MM.1S (cell line): ENCODE results near the gene ERF.

Experiments
- DNase-seq: peaks from one replicate; pipeline ENCODE4 v3.0.0-alpha.2; 2015
- H2AFZ ChIP-seq: fragments of 300-600 bp; sonication (generic); 2 replicates; pipeline ENCODE4 v1.6.0; 2016; ENCODE audit warnings: antibody characterized with exemption, low read length
- H3F3A ChIP-seq: fragments of 300-600 bp; sonication (generic); 2 replicates; pipeline ENCODE4 v1.6.1; 2016; ENCODE audit warnings: mild to moderate bottlenecking, antibody characterized with exemption, low read length, moderate library complexity, mixed read lengths; ENCODE audit not compliant: insufficient read depth
- H3K27ac ChIP-seq: fragments of 300-600 bp; sonication (generic); 2 replicates; pipeline ENCODE4 v1.5.1; 2016; ENCODE audit warnings: mild to moderate bottlenecking, low read length
- H3K27me3 ChIP-seq: fragments of 300-600 bp; sonication (generic); replicated peaks from 2 replicates; pipeline ENCODE4 v1.6.0; 2016; ENCODE audit warnings: low read length; ENCODE audit not compliant: insufficient read depth
- H3K36me3 ChIP-seq: fragments of 300-600 bp; sonication (generic); replicated peaks from 2 replicates; pipeline ENCODE4 v1.6.1; 2016; ENCODE audit warnings: mild to moderate bottlenecking, low read length, mixed read lengths; ENCODE audit not compliant: insufficient read depth
- H3K4me1 ChIP-seq: fragments of 300-600 bp; sonication (generic); 2 replicates; pipeline ENCODE4 v1.6.1; 2016; ENCODE audit warnings: low read length, mixed read lengths
- H3K4me2 ChIP-seq: fragments of 300-600 bp; sonication (generic); 2 replicates; pipeline ENCODE4 v1.6.0; 2016; ENCODE audit warnings: low read depth, low read length
- H3K4me3 ChIP-seq: fragments of 300-600 bp; sonication (generic); 2 replicates; pipeline ENCODE4 v1.5.1; 2016; ENCODE audit warnings: low read length, mixed read lengths
- H3K79me2 ChIP-seq: fragments of 300-600 bp; sonication (generic); 2 replicates; pipeline ENCODE4 v1.6.1; 2016; ENCODE audit warnings: mixed run types, low read length, mixed read lengths
- H3K9ac ChIP-seq: fragments of 300-600 bp; sonication (generic); 2 replicates; pipeline ENCODE4 v1.6.1; 2016; ENCODE audit warnings: low read length, mixed read lengths
- H3K9me2 ChIP-seq: fragments of 300-600 bp; sonication (generic); replicated peaks from 2 replicates; pipeline ENCODE4 v1.6.1; 2016; ENCODE audit warnings: mild to moderate bottlenecking, low read length, mixed read lengths; ENCODE audit not compliant: insufficient read depth
- H3K9me3 ChIP-seq: fragments of 300-600 bp; sonication (generic); replicated peaks from 2 replicates; pipeline ENCODE4 v1.6.1; 2016; ENCODE audit warnings: mild to moderate bottlenecking, low read length, mixed read lengths; ENCODE audit not compliant: insufficient read depth
- H4K20me1 ChIP-seq: fragments of 300-600 bp; sonication (generic); 2 replicates; pipeline ENCODE4 v1.6.1; 2016; ENCODE audit warnings: mild to moderate bottlenecking, low read length, moderate library complexity, mixed read lengths; ENCODE audit not compliant: insufficient read depth
- CTCF ChIP-seq: fragments of 300-600 bp; sonication (generic); IDR thresholded peaks from 2 replicates; pipeline ENCODE4 v1.5.1; 2016; ENCODE audit warnings: antibody characterized with exemption, low read length, mixed read lengths
- EZH2 ChIP-seq: fragments of 300-600 bp; sonication (generic); optimal IDR thresholded peaks from 2 replicates; pipeline ENCODE3; 2017; ENCODE audit warnings: low read depth, mild to moderate bottlenecking, antibody characterized with exemption, low read length, mixed read lengths
- EZH2phosphoT487 ChIP-seq: fragments of 300-600 bp; sonication (generic); IDR thresholded peaks from 2 replicates; pipeline ENCODE4 v1.6.1; 2018; ENCODE audit warnings: antibody characterized with exemption, low read length

The ERF gene

GRCh38 chr19:42232435-42232834, 22.5 kb downstream of the ERF start:
- Histone ChIP-seq H3K4me1 (no peaks in the 10 kb centered on the region), H3K9me3 (no peaks in the 10 kb centered on the region), H3K9ac (no peak overlapping the region), H3K4me3 (no peak overlapping the region), H3F3A (no peaks in the 10 kb centered on the region), H3K27me3 (no peaks in the 10 kb centered on the region), H3K36me3 (no peaks in the 10 kb centered on the region), H3K9me2 (no peaks in the 10 kb centered on the region), H4K20me1 (no peaks in the 10 kb centered on the region), H3K27ac (no peak overlapping the region), H2AFZ (no peak overlapping the region), H3K4me2 (no peak overlapping the region), H3K79me2 (peaks cover 22% of the 10 kb centered on the region; the same call in 1 of the 2 replicates)
- DNase-seq, result no peak
- TF ChIP-seq CTCF (no peak), EZH2 (no peak), EZH2phosphoT487 (no peak)

- Histone ChIP-seq H3K9me3 (no peaks in the 10 kb centered on the region), H3K27me3 (no peaks in the 10 kb centered on the region), H3K79me2 (peaks cover 35% of the 10 kb centered on the region), H3K4me3 (no peak overlapping the region), H3K36me3 (no peaks in the 10 kb centered on the region; the same call in 1 of the 2 replicates), H2AFZ (no peak overlapping the region), H3K9me2 (no peaks in the 10 kb centered on the region), H3K4me2 (no peak overlapping the region), H3F3A (no peaks in the 10 kb centered on the region), H3K9ac (no peak overlapping the region), H4K20me1 (no peaks in the 10 kb centered on the region), H3K27ac (no peak overlapping the region), H3K4me1 (no peaks in the 10 kb centered on the region)
- TF ChIP-seq EZH2 (no peak), EZH2phosphoT487 (no peak), CTCF (no peak)
- DNase-seq, result no peak
Measured at GRCh38 chr19:42230571-42230970, 24.4 kb downstream of the ERF start.

GRCh38 chr19:42229855-42230351, 25.0 kb downstream of the ERF start:
- no peaks in the 10 kb centered on the region for H4K20me1 ChIP-seq
- H2AFZ ChIP-seq, result no peak overlapping the region
- no peaks in the 10 kb centered on the region for H3K9me2 ChIP-seq
- no peak overlapping the region for H3K4me2 ChIP-seq
- H3F3A ChIP-seq, result no peaks in the 10 kb centered on the region
- H3K9me3 ChIP-seq, result no peaks in the 10 kb centered on the region
- no peak overlapping the region for H3K9ac ChIP-seq
- no peak overlapping the region for H3K4me3 ChIP-seq
- no peak overlapping the region for H3K27ac ChIP-seq
- peaks cover 42% of the 10 kb centered on the region for H3K79me2 ChIP-seq
- no peak for DNase-seq
- TF ChIP-seq EZH2 (no peak), EZH2phosphoT487 (no peak), CTCF (no peak)
- H3K27me3 ChIP-seq, result no peaks in the 10 kb centered on the region
- no peaks in the 10 kb centered on the region; the same call in 1 of the 2 replicates for H3K36me3 ChIP-seq
- H3K4me1 ChIP-seq, result no peaks in the 10 kb centered on the region
